Mucosa of descending colon (tissue), 3 donors: Measurements from ENCODE around the gene CASK. TPM values are rescaled to one million over a fixed set of nuclear protein-coding genes. Genes with fewer than 3 reads are reported as not detected.

ENCODE experiments used
- ATAC-seq: fragments of 200-7000 bp; cut with Tn5 transposase; one replicate; pipeline ENCODE4 v1.9.1; 2020; ENCODE audit warnings: mild to moderate bottlenecking, moderate library complexity
- DNase-seq, 3 donors: peaks; one replicate each; pipeline ENCODE4 v3.0.0-alpha.2; 2020
- H3K36me3 ChIP-seq: fragments of 200-600 bp; one replicate; pipeline ENCODE4 v1.8.0; 2021; ENCODE audit warnings: low read depth, mild to moderate bottlenecking
- H3K4me1 ChIP-seq: fragments of 200-600 bp; one replicate; pipeline ENCODE4 v1.8.0; 2021; ENCODE audit warnings: low read depth, mild to moderate bottlenecking
- H3K4me3 ChIP-seq: fragments of 200-600 bp; one replicate; pipeline ENCODE4 v1.8.0; 2021; ENCODE audit warnings: mild to moderate bottlenecking
- H3K9me3 ChIP-seq: fragments of 200-600 bp; one replicate; pipeline ENCODE4 v1.8.0; 2021; ENCODE audit warnings: mild to moderate bottlenecking
- CTCF ChIP-seq: fragments of 200-600 bp; IDR thresholded peaks from one replicate; pipeline ENCODE4 v1.8.0; 2022; ENCODE audit warnings: antibody characterized with exemption, mild to moderate bottlenecking
- intact Hi-C, 2 donors: fragments of 100-400 bp; cut with DNase I in 1 of 2; cut with micrococcal nuclease in 1 of 2; formaldehyde crosslinking; loops; one replicate each; pipeline versions ENCODE4 v1.11.0 to v1.11.1; 2022; cut with DNase I, micrococcal nuclease
- total RNA-seq, 3 donors: library from RNA; stranded (reverse); fragmentation: NEBNext Ultra II Directional in 2 of 3; extraction: Animal tissue kit (Norgen Biotek cat#: 25700) in 2 of 3; gene quantifications; one replicate each; pipeline versions ENCODE4 v1.2.1 to v1.2.4, GENCODE V29; 2021 to 2023
- donor health status: DM: no; HTN: no; CAD: no; lungs with moderate emphysema.
- donor health status: DM: no; HTN: no; CAD: no.
- donor health status: DM: no; HTN: yes; CAD: no.

Gene CASK
- total RNA-seq, 3 donors from 2014 or later: 50.6 to 108 (median 83.3) TPM

- no peak for ATAC-seq
- H3K9me3 ChIP-seq: no peaks in the 10 kb centered on the region
- no peaks in the 10 kb centered on the region for H3K4me1 ChIP-seq
- intact Hi-C loops: no loop called here
- no peak for DNase-seq
- no peak overlapping the region for H3K4me3 ChIP-seq
- TF ChIP-seq CTCF: no peak
- H3K36me3 ChIP-seq: no peaks in the 10 kb centered on the region
These were observed 250.7 kb downstream of the CASK start for GRCh38 chrX:41672643-41673042.

- H3K36me3 ChIP-seq: no peaks in the 10 kb centered on the region
- no peak for ATAC-seq
- DNase-seq: no peak
- no peak for TF ChIP-seq CTCF
- no peaks in the 10 kb centered on the region for H3K9me3 ChIP-seq
- H3K4me3 ChIP-seq: no peak overlapping the region
- intact Hi-C loops: no loop called here
- no peaks in the 10 kb centered on the region for H3K4me1 ChIP-seq
These were observed 252.3 kb downstream of the CASK start for GRCh38 chrX:41671082-41671481.

- H3K4me1 ChIP-seq: no peaks in the 10 kb centered on the region
- no peaks in the 10 kb centered on the region for H3K9me3 ChIP-seq
- no peak for ATAC-seq
- TF ChIP-seq CTCF: no peak
- H3K36me3 ChIP-seq: no peaks in the 10 kb centered on the region
- intact Hi-C loops: no loop called here
- no peak overlapping the region for H3K4me3 ChIP-seq
- no peak for DNase-seq
These were observed 253.2 kb downstream of the CASK start for GRCh38 chrX:41670112-41670511.

GRCh38 chrX:41667631-41668030 is 255.7 kb downstream of the CASK start:
- Histone ChIP-seq H3K9me3 (no peaks in the 10 kb centered on the region), H3K4me3 (no peak overlapping the region), H3K36me3 (no peaks in the 10 kb centered on the region), H3K4me1 (no peaks in the 10 kb centered on the region)
- TF ChIP-seq CTCF: no peak
- intact Hi-C loops: no loop called here
- DNase-seq: no peak
- no peak for ATAC-seq

GRCh38 chrX:41666251-41666650 is 257.1 kb downstream of the CASK start:
- TF ChIP-seq CTCF: no peak
- no peak overlapping the region for H3K4me3 ChIP-seq
- ATAC-seq (no peak), DNase-seq (no peak)
- intact Hi-C loops: no loop called here
- H3K36me3 ChIP-seq: no peaks in the 10 kb centered on the region
- no peaks in the 10 kb centered on the region for H3K4me1 ChIP-seq
- H3K9me3 ChIP-seq: no peaks in the 10 kb centered on the region

- H3K4me1 ChIP-seq: no peaks in the 10 kb centered on the region
- no peaks in the 10 kb centered on the region for H3K9me3 ChIP-seq
- intact Hi-C loops: no loop called here
- no peak overlapping the region for H3K4me3 ChIP-seq
- ATAC-seq (no peak), DNase-seq (no peak)
- no peak for TF ChIP-seq CTCF
- H3K36me3 ChIP-seq: no peaks in the 10 kb centered on the region
These were observed 257.7 kb downstream of the CASK start for GRCh38 chrX:41665686-41666085.
